ENCODE measurements around the gene PHRF1.

PHRF1 gene

DNA sequence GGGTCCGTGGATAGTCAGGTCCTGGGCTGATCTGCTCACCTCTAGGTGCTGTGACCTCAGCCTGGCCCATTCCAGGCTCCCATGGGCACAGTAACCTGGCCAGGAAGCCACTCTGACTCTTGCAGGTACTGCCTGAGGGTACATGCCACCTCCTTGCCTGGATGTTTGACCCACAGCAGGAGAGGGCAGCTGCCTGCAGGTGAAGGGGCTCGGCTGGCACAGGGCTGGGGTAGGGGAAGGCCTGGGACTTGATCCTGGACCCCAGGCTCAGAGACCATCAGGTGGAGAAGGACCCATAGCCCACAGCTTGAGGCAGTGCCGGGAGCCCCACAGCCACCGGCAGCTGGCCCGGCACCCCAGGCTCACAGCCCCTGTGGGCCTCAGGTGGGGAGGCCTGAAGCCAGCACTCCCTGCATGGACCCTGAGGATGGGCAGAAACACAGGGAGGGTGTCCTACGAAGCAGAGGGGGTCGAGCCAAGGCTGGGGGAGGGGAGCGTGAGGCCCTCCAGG lies 36.2 kb upstream of the PHRF1 start:
- DNase-seq: no peak

DNA sequence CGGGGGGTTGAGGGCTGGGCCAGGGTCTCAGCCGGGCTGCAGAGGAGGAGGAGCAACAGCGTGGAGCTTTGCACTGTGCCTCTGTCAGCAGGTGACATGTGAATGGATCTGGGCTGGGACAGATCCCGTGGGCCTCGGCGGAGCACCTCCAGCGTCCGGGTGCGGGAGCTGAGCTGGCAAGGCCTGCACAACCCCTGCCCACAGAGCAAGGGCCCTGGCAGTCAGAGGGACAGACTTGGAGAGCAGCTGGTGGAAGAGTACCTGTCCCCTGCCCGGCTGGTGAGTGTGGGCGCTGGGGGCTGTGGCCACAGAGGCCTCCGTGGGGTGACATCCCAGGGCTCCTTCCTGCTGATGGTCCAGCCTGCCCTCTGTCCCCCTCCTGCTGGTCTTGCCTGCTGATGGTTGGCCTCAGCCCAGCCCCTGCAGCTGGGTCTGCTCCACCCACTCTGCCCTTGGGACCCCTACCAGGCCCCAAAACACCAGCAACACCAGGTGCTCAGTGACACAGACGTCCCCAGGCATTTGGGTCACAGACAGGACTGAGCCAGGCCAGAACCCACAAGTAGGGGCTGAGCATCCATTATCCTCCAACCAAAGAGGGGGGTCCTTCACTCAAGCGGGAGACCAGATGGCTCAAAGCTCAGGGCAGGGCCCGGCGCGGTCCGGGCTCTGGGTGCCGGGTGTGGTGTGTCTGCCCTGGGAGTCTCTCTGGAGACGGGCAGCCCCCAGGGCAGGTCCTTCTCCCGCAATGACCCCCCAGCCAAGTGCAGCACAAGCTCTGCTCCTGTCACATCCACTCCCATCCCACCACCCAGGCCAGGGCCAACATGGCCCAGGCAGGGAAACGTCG lies 35.5 kb upstream of the PHRF1 start:
- DNase-seq: no peak

GRCh38 chr11:541433-541885 lies 34.8 kb upstream of the PHRF1 start:
- DNase-seq: no peak

DNA sequence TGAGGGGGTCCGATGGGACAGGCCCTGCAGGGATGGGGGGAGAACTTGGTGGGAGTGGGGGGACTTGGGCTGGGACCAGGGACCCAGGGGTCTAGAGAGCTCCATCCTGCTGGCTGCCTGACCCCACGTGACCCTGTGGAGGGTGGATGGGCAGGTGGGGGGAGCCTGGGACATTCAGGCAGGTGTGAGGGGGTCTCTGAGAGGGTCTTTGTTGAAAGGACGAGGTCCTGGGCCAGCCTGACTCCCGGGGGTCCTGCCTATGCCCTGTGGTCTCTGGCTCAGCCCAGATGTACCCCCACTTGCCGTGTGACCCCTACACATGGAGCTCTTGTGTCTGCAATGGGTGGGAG lies 31.5 kb upstream of the PHRF1 start:
- DNase-seq: no peak

- no peak for DNase-seq
Measured at GRCh38 chr11:545171-545570, 31.1 kb upstream of the PHRF1 start.

- DNase-seq: no peak
Measured at GRCh38 chr11:548700-549603, 27.3 kb upstream of the PHRF1 start.

DNA sequence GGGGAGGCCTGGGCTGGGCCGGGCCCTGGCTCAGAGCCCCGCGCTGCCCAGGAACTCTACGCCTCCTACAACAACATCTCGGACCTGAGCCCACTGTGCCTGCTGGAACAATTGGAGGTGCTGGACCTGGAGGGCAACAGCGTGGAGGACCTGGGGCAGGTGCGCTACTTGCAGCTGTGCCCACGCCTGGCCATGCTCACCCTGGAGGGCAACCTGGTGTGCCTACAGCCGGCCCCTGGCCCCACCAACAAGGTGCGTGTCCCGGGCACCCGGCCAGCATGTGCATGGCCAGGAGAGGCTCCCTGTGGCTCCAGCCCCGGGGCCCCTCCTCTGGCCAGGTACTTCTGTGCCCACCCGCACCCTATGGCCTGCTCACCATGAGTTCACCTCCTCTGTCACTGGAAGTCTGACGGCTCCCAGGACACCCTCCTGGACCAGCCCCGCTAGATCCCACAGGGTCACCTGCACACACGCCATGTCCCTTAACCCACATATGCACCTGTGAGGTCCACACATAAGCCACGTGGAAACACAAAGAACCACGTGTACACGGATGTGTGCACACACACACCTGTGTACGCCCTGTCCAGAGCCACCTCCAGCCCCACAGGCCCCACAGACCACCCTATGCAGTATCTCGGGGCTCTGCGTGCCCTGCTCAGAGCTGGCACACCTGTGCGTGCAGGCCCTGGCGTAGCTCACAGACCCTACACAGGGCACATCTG lies 26.1 kb upstream of the PHRF1 start:
- no peak for DNase-seq

DNA sequence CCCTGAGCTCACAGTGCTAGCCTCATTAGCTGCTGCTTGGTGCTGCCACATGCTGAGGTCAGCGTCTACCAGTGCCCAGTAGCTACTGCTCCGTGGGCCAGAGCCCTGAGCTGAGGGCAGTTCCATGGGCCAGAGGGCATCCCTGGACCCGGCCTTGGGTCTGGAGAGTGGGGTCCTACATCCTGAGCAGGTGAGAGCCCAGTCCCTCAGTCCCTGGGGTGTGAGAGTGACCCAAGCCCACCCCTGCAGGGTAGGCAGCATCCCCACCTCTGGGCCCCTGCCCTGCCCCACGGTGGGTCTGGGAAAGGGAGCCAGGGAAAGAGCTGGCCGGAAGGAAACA lies 25.6 kb upstream of the PHRF1 start:
- DNase-seq: no peak

GRCh38 chr11:551131-551530 lies 25.1 kb upstream of the PHRF1 start:
- no peak for DNase-seq

GRCh38 chr11:551596-551995 lies 24.7 kb upstream of the PHRF1 start:
- DNase-seq: no peak

DNA sequence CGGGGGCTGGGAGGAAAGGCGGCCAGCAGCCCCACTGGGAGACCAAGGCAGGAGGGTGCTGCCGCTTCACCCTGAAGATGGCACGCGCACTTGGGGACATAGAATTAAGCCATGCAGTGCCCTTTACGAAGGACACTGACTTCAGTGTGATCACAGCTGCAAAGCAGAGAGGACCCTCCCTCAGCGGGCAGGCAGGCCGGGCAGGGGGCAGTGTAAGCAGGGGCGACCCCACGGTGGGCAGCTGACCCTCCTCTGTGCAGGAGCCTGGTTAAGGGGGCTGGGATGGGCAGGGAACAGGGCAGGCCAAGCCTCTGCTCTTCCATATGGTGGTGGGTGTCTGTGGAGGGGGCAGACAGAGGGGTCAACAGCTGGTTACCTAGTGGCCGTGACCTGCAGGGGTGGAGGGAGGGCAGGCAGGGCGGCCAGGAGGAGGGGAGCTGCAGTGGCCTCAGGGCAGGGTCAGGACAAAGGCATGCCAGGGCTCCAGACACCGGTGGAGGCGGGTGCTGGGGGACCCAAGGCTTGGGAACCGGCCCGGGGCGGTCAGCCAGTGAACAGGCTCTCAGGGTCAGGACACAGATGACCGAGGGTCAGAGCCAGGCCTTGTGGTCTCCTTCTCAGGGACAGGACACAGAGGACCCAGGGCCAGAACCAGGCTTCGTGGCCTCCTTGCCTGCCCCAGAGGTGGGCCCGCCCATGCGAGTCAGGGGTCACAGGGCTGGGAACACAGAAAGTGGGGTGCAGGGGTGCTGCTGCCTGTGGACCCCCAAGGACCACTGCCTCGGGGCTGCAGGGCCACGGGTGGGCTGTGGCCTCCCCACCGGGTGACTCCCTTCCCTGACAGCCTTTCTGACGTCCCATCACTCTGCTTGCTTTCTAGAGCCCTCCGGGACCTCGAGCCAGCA lies 22.9 kb upstream of the PHRF1 start:
- DNase-seq: no peak

DNA sequence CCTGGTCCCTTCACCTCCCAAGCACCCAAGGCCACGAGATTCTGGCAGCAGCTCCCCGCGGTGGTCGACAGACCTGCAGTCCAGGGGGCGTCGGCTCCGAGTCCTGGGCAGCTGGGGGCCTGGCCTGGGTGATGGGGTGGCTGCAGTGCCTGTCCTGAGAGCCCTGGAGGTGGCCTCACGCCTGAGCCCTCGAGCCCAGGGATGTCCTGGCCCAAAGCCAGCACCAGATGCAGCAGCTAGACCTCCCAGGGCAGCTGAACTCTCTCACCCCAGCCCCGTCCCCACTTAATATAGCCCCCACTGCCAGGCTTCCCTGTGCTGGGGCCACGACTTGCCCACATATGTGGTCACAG lies 22.3 kb upstream of the PHRF1 start:
- DNase-seq: no peak

GRCh38 chr11:554428-555226 lies 21.6 kb upstream of the PHRF1 start:
- DNase-seq: peak; percentile 30

DNA sequence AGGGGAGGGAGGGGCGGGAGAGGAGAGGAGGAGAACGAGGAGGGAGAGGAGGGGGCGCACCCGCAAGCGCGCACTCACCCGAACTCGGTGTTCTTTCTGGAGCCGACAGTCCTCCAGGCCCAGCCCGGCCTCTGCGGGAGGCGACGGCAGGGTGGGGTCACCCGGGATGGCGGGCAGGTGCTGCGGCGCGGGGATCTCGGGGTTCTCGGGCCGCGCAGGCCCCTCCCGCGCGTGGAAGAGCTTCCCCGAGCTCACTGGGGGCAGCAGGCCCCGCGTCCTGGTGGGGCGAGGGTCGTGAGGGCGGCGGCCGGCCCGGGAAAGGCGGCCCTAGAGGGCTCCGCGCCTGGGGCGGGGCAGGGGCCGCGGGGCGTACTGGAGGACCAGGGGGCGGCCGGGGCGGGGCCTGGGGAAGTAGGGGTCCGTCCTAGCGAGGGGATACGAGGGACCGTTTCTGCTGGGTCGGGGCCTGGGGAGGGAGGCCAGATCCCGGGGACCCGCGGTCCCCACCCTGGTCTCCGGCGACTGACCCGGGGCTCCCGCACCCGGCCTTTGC lies 21.0 kb upstream of the PHRF1 start:
- no peak for DNase-seq

DNA sequence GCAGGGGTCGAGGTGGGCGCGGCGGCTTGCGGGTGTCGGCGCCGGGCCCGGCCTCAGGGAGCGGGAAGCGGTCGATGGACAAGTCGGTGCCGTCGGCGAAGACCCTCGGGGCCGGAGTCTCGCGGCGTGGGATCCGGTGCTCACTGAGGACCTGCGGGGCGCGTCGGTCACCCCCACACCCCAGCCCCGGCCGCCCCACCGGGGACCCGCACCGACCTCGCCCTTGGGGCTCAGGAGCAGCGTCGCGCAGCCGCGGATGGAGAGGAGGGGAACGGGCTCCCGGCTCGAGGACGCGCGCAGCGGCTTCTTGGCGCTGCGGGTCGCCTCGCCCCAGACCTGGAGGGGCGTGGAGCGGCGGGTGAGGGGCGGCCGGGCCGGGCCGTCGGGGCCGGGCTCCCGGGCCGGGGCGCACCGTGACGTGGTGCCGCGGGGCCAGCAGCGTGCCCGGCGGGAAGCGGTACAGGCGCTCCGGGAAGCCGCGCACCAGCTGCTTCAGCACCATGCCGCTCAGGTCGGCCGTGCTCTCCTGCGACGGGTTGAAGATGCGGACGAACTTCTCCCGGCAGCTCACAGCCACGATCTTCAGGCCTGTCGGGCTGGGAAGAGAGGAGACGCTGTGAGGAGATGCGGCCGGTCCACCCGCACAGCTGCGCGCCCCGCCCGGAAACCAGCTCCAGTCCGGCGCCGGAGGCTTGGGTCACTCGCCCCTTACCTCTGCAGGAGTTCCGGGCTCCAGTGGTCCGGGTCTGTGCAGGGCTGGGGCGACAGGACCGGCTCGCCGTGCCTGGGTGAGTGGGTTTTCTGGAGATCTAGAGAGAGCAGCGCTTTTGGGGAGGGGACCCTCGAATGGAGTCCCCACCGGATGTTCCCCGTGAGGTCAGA lies 20.2 kb upstream of the PHRF1 start:
- no peak for DNase-seq

DNA sequence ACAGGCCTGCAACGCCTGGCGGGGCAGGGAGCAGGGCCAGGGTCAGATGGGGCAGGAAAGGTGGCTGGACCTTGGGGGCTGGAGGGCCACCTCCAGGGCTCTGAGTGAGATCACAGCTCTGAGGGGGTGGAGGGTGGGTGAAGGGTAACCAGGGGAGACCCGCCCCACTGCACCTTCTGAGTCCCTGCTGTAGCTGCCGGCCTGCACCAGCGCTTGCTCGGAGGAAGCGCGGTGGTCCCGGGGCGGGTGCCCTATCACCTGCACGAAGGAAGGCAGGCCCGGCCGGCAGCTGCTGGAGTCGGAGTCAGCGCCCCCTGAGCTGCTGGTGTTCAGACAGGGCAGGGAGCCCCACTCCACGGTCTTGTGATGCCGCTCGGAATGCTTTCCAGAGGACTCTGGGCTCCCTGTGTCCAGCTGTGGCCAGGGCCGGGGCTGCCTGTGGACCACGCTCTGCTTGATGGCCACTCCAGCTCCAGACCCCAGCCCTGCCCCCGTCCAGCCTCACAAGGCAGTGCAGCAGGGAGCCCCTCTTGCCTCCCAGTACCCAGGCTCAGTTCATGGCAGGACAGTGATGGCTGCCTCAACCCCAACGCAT lies 19.5 kb upstream of the PHRF1 start:
- DNase-seq: no peak

GRCh38 chr11:557328-558132 lies 18.7 kb upstream of the PHRF1 start:
- no peak for DNase-seq

GRCh38 chr11:558503-558902 lies 17.8 kb upstream of the PHRF1 start:
- DNase-seq: no peak
